T-helper 2 cell treated with Interferon-gamma antibody and Interleukin-4, amounts not matched to agents 100 ng/mL and 5 ng/mL, for 36 hours (primary cell): ENCODE results near the gene PTPRF. TPM values are rescaled to one million over a fixed set of nuclear protein-coding genes. Genes with fewer than 3 reads are reported as not detected.

Experiments
- intact Hi-C: fragments of 100-400 bp; cut with micrococcal nuclease; formaldehyde crosslinking; loops from one replicate; pipeline ENCODE4 v1.15.1; 2023
- total RNA-seq: library from RNA; stranded (reverse); gene quantifications from 2 replicates; pipeline ENCODE4 v1.2.3, GENCODE V29; 2022

PTPRF gene
- total RNA-seq, 1 donor from 2014 or later: 2.6 TPM

- intact Hi-C loops: loop anchor here (10.0 kb wide), 1 partner anchor 289 kb away; the partner anchor contains the start of gene IPO13
Measured at GRCh38 chr1:43655953-43656352, 125.3 kb downstream of the PTPRF start.

- intact Hi-C loops: loop anchor here (10.0 kb wide), 1 partner anchor 285 kb away; the partner anchor contains the start of gene IPO13
Measured at GRCh38 chr1:43659212-43660166, 128.8 kb downstream of the PTPRF start.

- intact Hi-C loops: no loop called here
Measured at GRCh38 chr1:43660355-43660754, 129.7 kb downstream of the PTPRF start.

DNA sequence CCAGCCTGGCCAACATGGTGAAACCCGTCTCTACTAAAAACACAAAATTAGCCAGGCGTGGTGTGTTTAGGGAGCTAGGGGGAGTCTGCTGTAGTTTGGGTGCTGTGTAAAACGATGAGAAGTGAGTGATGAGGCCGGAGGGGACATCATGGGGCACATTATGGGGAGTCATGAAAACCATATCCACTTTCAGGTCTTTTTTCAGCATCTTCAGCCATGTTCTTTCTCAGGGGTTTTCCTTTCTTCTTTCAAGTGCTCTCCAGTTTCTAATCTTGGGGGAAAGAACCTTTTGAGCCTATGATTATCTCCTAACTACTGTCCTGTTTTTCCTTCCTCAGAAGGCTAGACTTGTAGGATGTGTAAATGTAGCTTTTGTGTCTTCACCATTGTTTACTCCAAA lies 133.7 kb downstream of the PTPRF start:
- intact Hi-C loops: no loop called here

DNA sequence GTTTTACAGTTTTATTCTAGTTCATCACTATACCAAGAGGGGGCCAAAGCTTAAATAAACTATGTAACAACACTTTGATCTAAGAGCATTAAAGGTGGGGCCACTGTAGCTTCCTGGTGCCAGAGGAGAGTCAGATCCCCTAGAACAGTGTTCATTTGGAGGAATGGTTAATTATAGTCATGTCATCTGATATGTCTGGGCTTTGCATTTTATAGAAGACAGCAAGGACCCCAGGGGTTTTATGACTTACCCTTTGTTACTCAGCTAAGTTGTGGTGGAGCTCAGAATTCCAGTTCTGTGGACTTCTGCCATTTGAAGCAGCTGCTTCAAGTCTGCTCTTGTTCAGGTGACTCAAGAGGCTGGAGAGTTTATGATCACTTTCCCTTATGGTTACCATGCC lies 135.9 kb downstream of the PTPRF start:
- intact Hi-C loops: no loop called here

DNA sequence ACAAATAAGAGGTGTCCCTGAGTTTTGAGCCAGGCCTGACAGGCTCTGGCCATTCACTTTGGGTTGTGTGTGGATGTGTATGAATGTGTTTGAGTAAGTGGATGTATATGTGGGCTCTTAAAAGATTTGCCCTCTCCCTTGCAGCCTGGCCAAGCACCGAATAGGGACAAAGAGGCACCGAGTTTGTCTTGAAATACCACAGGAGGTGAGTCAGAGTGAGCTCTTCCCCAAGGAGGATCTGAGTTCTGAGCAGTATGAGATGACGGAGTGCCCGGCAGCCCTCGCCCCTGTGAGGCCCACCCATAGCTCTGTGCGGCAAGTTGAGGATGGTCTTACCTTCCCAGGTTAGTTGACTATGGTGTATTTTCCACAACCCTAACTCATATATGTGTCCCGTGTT lies 138.3 kb downstream of the PTPRF start:
- intact Hi-C loops: no loop called here

DNA sequence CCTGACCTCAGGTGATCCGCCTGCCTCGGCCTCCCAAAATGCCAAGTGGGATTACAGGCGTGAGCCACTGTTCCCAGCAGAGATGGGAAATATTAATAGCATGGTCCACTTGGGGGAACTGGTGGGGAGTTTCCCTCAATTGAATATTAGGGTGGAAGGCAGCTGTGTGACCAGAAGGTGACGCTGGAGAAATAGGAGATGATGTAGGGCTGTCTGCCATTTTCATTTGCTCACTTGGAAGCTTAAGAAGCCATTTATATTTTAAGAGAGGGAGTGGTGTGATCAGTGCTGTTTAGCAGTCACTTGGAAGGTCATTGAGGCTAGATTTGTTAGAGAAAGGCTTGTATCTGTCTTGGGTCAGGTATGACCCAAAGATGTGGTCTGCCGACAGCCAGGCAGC lies 139.2 kb downstream of the PTPRF start:
- intact Hi-C loops: no loop called here

DNA sequence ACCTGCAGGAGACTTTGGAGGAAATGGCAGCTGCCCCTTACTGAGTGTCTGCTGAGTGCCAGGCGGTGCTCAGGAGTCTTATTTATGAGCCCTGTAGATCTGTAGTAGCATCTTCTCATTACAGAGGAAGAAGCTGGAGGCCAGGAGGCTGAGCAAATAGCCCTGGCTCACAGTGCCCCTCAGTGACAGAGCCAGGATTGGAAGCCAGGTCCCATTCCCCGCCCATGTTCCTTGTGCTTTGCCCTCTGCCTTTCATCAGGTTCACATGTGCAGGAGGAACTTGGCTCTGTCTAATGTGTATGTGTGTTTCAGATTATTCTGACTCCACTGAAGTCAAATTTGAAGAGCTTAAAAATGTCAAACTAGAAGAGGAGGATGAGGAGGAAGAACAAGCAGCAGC lies 140.5 kb downstream of the PTPRF start:
- intact Hi-C loops: no loop called here

GRCh38 chr1:43671626-43672330 lies 141.1 kb downstream of the PTPRF start:
- intact Hi-C loops: no loop called here

DNA sequence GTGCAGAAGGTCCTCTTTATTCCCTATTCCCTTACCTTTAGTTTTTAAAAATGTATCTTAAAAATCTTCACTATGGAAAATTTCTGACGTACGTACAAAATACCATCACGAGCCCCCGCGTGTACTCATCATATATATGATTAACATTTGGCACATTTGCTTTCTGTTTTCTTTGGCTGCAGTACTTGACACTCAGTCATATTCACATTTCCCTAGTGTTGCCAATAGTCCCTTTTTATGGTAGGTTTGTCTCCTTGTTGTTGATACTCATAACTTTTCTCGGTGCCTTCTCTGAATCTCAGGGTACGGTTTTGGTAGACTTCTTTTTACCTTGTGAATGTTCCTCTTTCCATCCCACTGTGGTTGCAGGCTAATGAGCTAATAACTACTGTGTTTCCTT lies 142.6 kb downstream of the PTPRF start:
- intact Hi-C loops: no loop called here

Other genes starting within 250 kb of the PTPRF start
- gene C1orf210, start 245.3 kb upstream of the PTPRF start, total RNA-seq: not detected in 2 replicates
- gene TIE1, start 229.9 kb upstream of the PTPRF start, total RNA-seq: 0.14 and 0.27 TPM in 2 replicates
- not detected in 2 replicates for gene MPL, start 193.1 kb upstream of the PTPRF start, total RNA-seq
- 157 and 166 TPM in 2 replicates for gene CDC20, start 171.9 kb upstream of the PTPRF start, total RNA-seq
- 74.2 and 75.4 TPM in 2 replicates for gene ELOVL1, start 162.9 kb upstream of the PTPRF start, total RNA-seq
- 34.6 and 36.9 TPM in 2 replicates for gene MED8, start 141.1 kb upstream of the PTPRF start, total RNA-seq
- 72.7 and 77.9 TPM in 2 replicates for gene SZT2, start 141.0 kb upstream of the PTPRF start, total RNA-seq
- 35.4 and 37.9 TPM in 2 replicates for gene HYI, start 77.0 kb upstream of the PTPRF start, total RNA-seq
- 36.0 and 38.0 TPM in 2 replicates for gene KDM4A, start 119.3 kb downstream of the PTPRF start, total RNA-seq
- 23.4 and 24.2 TPM in 2 replicates for gene ST3GAL3, start 176.7 kb downstream of the PTPRF start, total RNA-seq